Gastroesophageal sphincter (tissue), 4 donors: Measurements from ENCODE around the gene LNX2. TPM values are rescaled to one million over a fixed set of nuclear protein-coding genes. Genes with fewer than 3 reads are reported as not detected.

Experiments
- ATAC-seq: fragments of 150-250 bp; one replicate; pipeline ENCODE4 v1.9.1; 2016; ENCODE audit warnings: mild to moderate bottlenecking, moderate library complexity
- H3K27ac ChIP-seq, 4 donors: fragments of 200-600 bp; sonication (generic) in 3 of 4; 1 replicate in 3 of 4; 2 replicates in 1 of 4; pipeline ENCODE4 v1.5.1; 2016 to 2019
- H3K27me3 ChIP-seq: fragments of 200-600 bp; sonication (generic); one replicate; pipeline ENCODE4 v1.5.1; 2019
- H3K36me3 ChIP-seq, 2 donors: fragments of 200-600 bp; sonication (generic); one replicate each; pipeline ENCODE4 v1.5.1; 2019; ENCODE audit warnings: control low read depth in 1 of 2
- H3K4me1 ChIP-seq, 3 donors: fragments of 200-600 bp; sonication (generic); 1 replicate in 2 of 3; 2 replicates in 1 of 3; pipeline ENCODE4 v1.5.1; 2016 to 2019; ENCODE audit warnings: control low read depth in 2 of 3
- H3K4me3 ChIP-seq, 2 donors: fragments of 200-600 bp; sonication (generic); one replicate each; pipeline ENCODE4 v1.5.1; 2019; ENCODE audit warnings: mild to moderate bottlenecking in 1 of 2, moderate library complexity in 1 of 2
- H3K9me3 ChIP-seq, 3 donors: fragments of 200-600 bp; sonication (generic); one replicate each; pipeline ENCODE4 v1.5.1; 2017 to 2019; ENCODE audit warnings: control low read depth in 2 of 3
- EP300 ChIP-seq: sonication (generic); formaldehyde crosslinking; IDR thresholded peaks from one replicate; pipeline ENCODE4 v1.6.1; 2017; ENCODE audit warnings: antibody characterized with exemption, mild to moderate bottlenecking
- POLR2A ChIP-seq, 2 donors: fragments of 450-650 bp; IDR thresholded peaks; one replicate each; pipeline ENCODE4 v1.6.1; 2017; ENCODE audit warnings: antibody characterized with exemption in 2 of 2, mild to moderate bottlenecking in 2 of 2, moderate library complexity in 1 of 2
- POLR2AphosphoS5 ChIP-seq: sonication (generic); formaldehyde crosslinking; IDR thresholded peaks from one replicate; pipeline ENCODE4 v1.6.1; 2017; ENCODE audit warnings: antibody characterized with exemption
- WGBS, 2 donors: methylation state at CpG; one replicate each; pipeline ENCODE4 v1.1.5; 2018; ENCODE audit warnings: low coverage in 1 of 2; 5-methylcytosine and 5-hydroxymethylcytosine counted together
- total RNA-seq, 4 donors: library from RNA; depleted of rRNA; stranded (reverse); fragments of >200 nt; gene quantifications; one replicate each; pipeline ENCODE4 v1.1.0, GENCODE V29; 2016
- TF ChIP-seq, protein P1 (sequence below), 4 experiments: fragments of 200-600 bp in 2 of 4; fragments of 450-650 bp in 2 of 4; sonication (generic) in 1 of 4; IDR thresholded peaks; one replicate each; pipeline ENCODE4 v1.5.1; 2017 to 2019; ENCODE audit warnings: antibody characterized with exemption in 4 of 4, mild to moderate bottlenecking in 2 of 4, moderate library complexity in 2 of 4

LNX2 gene
- total RNA-seq, 4 donors from 2014 or later: 10.6 to 16.0 (median 14.0) TPM

DNA sequence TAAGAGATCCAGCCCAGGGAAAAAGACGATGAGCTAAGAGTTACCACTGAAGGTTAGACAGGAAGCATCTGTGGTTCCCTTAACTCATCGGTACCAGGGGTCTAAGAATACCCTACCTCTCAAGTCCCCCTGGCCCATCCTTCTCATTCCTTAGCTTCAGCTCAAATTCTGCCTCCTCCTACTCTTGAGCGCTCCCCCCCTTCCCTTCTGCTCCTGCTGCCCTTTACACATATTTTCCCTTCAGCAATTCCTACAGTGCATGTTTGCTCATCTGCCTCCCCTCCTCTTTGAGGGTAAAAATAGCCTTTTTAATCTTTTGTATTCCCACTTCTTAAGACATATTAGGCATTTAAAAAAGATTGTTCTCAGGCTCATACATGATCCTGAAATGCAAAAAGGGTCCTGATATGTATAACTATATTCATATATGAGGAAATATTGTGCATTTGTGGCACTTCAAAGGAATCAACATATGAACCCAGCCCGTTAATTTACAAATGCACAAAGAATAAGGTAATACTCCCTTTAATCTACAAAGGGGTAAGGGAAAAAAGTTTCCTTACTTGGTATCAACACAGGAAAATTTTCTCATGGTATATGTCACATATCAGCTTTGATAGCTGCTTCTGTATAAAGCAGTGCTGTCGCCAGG, 33.1 kb downstream of the LNX2 start:
- Histone ChIP-seq H3K4me1 (peaks cover 0 to 39% (median 0%) of the 10 kb centered on the region in 3 donors), H3K4me3 (no peak overlapping the region), H3K27ac (no peak overlapping the region), H3K27me3 (no peaks in the 10 kb centered on the region), H3K9me3 (no peaks in the 10 kb centered on the region), H3K36me3 (no peaks in the 10 kb centered on the region)
- TF ChIP-seq EP300 (no peak), POLR2A (IDR thresholded peaks at IDR 0.05) (no peak), POLR2AphosphoS5 (no peak)
- TF ChIP-seq, protein P1, sequence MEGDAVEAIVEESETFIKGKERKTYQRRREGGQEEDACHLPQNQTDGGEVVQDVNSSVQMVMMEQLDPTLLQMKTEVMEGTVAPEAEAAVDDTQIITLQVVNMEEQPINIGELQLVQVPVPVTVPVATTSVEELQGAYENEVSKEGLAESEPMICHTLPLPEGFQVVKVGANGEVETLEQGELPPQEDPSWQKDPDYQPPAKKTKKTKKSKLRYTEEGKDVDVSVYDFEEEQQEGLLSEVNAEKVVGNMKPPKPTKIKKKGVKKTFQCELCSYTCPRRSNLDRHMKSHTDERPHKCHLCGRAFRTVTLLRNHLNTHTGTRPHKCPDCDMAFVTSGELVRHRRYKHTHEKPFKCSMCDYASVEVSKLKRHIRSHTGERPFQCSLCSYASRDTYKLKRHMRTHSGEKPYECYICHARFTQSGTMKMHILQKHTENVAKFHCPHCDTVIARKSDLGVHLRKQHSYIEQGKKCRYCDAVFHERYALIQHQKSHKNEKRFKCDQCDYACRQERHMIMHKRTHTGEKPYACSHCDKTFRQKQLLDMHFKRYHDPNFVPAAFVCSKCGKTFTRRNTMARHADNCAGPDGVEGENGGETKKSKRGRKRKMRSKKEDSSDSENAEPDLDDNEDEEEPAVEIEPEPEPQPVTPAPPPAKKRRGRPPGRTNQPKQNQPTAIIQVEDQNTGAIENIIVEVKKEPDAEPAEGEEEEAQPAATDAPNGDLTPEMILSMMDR (IDR thresholded peaks at IDR 0.05): no peak
- 54 to 63% methylated on average over 4 to 5 of the region's 5 CpGs for WGBS, 2 donors
- no peak for ATAC-seq

DNA sequence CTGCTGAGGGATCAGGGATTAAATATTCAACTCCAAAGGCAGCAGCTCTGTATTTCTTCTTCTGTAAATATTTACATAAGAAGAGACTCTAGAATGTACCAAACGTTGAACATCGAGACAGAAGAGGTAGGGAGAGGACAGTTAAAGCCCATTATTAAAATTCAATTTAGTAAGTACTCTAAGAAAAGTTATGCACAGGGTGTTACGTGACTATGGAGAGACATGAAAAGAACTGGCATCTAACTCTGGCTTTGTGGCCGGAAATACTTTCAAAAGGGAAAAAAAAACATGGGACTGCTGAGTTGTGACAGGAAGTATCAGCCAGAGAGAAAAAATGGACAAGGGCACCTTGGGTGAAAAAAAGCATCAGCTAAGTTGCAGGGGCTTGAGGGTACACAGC, 36.7 kb downstream of the LNX2 start:
- peak; percentile 60 for ATAC-seq
- Histone ChIP-seq H3K4me3 (no peak overlapping the region), H3K36me3 (no peaks in the 10 kb centered on the region), H3K27me3 (no peaks in the 10 kb centered on the region), H3K9me3 (no peaks in the 10 kb centered on the region), H3K4me1 (peaks cover 0 to 30% (median 0%) of the 10 kb centered on the region in 3 donors), H3K27ac (peak overlapping the region in 3 of 4 donors; percentile 12 to 73 (median 52))
- TF ChIP-seq EP300 (no peak), POLR2AphosphoS5 (no peak), POLR2A (IDR thresholded peaks at IDR 0.05) (no peak)
- TF ChIP-seq, protein P1 (IDR thresholded peaks at IDR 0.05): no peak
- 0 to 21% methylated on average over 4 of the region's 4 CpGs for WGBS, 2 donors

DNA sequence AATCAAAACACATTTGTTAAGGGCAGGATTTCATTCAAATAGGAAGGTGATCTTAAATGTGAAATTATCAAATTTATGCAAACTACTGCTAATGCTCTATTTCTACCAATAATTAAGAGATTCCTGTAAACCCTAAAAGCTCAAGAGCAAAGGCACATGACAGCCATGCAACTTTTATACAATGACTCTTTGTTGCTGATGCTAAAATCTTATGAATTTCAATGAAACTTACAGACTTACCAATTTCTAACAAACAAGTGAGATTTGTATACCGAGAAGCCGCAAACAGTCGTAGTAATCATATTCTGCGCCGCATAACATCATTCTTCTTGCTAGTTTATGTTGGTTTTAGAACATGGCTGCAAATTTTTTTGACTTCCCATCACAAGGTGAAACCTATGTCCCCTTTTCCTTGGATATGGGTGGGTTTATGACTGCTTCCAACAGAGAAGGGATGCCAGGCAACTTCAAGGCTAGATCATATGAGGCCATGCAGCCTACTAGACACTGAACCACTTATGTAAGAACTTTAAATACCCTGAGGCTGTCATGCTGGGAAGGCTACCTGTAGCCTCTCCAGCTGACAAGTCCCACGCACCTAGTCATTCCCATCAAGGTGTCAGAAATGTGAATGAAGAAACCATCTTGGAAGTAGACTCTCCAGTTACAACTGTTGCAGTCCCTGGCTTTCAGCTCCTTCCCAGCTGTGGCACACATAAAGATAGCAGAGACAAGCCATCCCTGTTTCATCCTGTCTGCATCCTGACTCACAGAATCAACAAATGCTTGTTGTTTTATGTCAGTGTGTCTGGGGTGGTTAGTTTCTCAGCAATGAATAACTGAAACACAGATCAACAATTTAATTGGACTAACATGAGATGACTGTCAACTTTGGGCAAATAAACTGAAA, 42.0 kb downstream of the LNX2 start:
- Histone ChIP-seq H3K4me1 (peaks cover 0 to 17% (median 0%) of the 10 kb centered on the region in 3 donors), H3K27ac (no peak overlapping the region), H3K9me3 (no peaks in the 10 kb centered on the region), H3K27me3 (no peaks in the 10 kb centered on the region), H3K4me3 (no peak overlapping the region), H3K36me3 (no peaks in the 10 kb centered on the region)
- no peak for ATAC-seq
- TF ChIP-seq, protein P1 (IDR thresholded peaks at IDR 0.05): no peak
- TF ChIP-seq POLR2A (IDR thresholded peaks at IDR 0.05) (no peak), EP300 (no peak), POLR2AphosphoS5 (no peak)
- 90 to 98% methylated on average over 5 to 6 of the region's 6 CpGs for WGBS, 2 donors

DNA sequence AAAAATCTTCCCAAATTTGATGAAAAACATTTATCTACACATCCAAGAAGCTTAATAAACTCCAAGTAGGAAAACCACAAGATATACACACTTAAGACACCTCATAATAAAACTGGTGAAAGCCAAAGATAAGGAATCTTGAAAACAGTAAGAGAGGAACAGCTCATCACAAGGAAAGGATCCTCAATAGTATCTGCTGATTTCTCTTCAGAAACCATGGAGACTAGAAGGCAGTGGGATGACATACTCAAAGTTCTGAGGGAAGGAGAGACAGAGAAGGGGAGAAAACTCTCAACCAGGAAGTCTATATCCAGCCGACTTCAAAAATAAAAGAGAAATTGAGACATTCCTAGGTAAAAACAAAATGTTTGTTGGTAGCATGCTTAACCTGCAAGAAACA, 45.7 kb downstream of the LNX2 start:
- Histone ChIP-seq H3K27me3 (no peaks in the 10 kb centered on the region), H3K27ac (no peak overlapping the region), H3K36me3 (peaks cover 0 to under 1% of the 10 kb centered on the region in 2 donors), H3K4me1 (peaks cover 0 to 26% (median 0%) of the 10 kb centered on the region in 3 donors), H3K9me3 (no peaks in the 10 kb centered on the region), H3K4me3 (no peak overlapping the region)
- no peak for TF ChIP-seq POLR2AphosphoS5
- no peak for TF ChIP-seq EP300
- TF ChIP-seq, protein P1 (IDR thresholded peaks at IDR 0.05): no peak
- no peak for TF ChIP-seq POLR2A (IDR thresholded peaks at IDR 0.05)
- ATAC-seq: no peak
- 100% methylated on average over 1 of the region's 1 CpG for WGBS, 2 donors
